GM21390 (cell line): ENCODE results near the gene RAMP2.
"Not testable (repeated sequence)": the region's sequence is repeated elsewhere in the genome, so short reads cannot be mapped to it uniquely, and the experiment has no call there.

ENCODE experiments used
- ATAC-seq: cut with Tn5 transposase; IDR thresholded peaks from one replicate; pipeline ENCODE4 v1.9.1; 2021; ENCODE audit not compliant: unreplicated experiment

RAMP2 gene, protein sequence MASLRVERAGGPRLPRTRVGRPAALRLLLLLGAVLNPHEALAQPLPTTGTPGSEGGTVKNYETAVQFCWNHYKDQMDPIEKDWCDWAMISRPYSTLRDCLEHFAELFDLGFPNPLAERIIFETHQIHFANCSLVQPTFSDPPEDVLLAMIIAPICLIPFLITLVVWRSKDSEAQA

DNA sequence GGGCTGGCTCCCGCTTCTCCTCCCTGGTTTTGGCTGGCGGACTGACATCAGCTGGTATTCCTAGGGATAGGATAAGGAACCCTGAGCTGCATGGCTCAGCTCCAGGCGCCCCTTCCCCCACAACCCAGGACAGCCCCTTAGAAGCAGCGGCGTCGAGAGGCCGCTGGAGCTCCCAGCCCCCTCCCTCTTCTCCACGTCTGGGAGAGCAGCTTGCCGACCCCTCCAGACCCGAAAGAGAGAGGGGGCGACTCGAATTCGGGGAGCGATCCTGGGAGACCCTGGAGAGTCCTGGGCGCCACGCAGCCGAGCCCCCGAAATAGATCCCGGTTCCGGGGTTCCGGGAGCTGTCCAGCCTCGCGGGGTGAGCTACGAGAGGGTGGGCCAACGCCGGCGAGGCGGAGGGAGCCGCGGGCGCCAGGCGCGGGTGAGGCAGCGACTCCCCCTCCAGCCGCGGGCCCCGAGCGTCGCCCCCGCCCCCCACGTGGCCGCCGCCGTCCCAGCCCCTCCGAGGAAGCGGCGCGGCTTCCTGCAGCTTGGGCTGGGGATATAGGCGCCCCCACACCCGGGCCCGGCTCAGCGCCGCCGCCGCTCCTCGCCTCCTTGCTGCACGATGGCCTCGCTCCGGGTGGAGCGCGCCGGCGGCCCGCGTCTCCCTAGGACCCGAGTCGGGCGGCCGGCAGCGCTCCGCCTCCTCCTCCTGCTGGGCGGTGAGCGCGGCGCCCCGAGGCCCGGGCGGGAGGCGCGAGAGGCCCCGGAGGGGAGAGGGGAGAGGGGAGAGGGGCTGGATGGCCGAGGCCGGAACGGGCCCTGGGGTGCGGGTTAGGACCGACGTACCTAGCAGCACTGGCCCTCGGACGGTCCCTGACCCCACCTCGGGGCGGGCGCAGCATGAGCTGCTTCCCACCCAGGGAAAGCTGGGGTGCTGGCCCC, at the start of gene RAMP2:
Gene RAMP2, plus strand, starts transcription at position 576 of the 930 bp plus-strand sequence. Its CDS starts 35 bp downstream, at position 611.
- no peak for ATAC-seq

DNA sequence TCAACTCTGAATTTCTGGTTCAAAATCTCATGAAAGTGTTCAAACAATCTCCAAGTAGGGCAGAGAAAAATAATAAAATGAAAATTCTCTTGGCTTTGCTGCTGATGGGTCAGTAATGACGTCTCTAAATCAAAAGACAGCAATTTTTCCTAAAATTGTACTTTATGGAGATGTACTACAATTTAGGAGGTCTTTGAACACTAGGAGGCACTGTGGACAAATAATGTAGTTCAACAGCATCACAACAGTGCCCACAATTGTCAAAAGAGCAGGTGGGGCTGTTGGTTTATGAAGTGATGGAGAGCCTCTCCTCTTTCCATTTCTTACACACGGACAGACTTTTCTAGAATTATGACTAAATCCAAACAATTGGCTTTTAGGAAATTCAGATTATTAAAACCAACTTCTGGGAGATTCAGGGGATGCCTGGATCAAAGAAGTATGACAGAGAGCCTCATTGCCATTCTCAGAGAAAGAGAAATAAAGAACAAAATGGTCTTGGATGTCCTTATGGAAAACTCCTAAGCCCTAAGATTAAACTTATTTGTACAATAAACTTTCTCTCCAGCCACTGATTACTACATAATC, 39.9 kb upstream of the RAMP2 start:
- no peak for ATAC-seq

DNA sequence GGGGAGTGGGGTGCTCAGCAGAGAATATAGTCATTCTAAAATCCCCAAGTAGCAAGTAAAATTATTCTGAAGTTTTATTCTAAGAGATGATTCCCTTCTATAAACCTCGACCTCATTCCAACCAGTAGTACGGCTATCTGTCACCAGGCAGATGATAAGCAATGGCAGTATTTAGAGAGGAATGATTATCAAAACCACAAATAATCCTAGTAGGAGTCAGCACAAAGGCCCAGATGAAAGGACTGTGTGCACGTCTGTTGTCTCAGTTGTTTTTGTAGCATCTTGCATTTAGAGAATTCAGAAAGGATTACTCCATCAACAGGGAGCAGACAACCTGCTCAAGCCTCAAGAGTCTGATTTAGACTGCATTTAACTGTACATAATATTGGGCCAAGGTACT, 37.4 kb upstream of the RAMP2 start:
- no peak for ATAC-seq

DNA sequence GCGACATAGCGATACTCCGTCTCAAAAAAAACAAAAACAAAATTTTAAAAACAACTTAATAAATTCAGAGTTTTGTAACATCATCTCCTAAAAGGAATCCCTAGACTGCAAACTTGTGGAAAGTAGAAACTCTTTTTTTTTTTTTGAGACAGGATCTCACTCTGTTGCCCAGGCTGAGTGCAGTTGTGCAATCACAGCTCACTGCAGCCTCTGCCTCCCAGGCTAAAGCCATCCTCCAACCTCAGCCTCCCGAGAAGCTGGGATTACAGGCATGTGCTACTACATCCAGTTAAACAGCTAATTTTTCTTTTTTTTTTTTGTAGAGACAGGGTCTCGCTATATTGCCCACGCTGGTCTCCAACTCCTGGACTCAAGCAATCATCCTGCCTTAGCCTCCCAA, 35.9 kb upstream of the RAMP2 start:
- ATAC-seq: no peak

DNA sequence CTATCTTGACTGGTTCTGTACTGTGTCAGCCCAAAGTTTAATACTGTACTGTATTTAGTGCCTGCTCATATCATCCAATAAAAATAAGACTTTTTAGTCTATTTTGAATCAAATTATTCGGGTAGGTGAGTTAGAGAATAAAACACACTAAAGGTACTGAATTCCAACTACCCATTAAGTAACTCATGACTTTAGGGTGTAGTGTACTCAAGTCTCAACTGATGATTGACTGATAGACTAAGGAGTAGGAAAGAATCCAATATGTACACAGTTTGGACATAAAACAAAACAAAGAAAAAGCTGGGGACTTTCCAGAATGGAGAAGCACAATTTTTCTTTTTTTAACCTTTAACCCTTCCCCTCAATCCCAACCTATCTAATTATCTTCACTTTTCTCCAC, 20.3 kb upstream of the RAMP2 start:
- no peak for ATAC-seq

DNA sequence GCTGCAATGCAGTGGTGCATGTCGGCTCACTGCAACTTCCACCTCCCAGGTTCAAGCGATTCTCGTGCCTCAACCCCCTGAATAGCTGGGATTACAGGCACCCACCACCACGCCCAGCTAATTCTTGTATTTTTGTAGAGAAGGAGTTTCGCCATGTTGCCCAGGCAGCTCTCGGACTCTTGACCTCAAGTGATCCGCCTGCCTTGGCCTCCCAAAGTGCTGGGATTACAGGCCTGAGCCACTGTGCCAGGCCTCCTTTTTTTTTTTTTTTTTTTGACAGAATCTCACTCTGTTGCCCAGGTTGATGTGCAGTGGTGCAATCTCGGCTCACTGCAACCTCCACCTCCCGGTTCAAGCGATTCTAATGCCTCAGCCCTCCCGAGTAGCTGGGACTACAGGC, 18.1 kb upstream of the RAMP2 start:
- ATAC-seq: not testable (repeated sequence)

DNA sequence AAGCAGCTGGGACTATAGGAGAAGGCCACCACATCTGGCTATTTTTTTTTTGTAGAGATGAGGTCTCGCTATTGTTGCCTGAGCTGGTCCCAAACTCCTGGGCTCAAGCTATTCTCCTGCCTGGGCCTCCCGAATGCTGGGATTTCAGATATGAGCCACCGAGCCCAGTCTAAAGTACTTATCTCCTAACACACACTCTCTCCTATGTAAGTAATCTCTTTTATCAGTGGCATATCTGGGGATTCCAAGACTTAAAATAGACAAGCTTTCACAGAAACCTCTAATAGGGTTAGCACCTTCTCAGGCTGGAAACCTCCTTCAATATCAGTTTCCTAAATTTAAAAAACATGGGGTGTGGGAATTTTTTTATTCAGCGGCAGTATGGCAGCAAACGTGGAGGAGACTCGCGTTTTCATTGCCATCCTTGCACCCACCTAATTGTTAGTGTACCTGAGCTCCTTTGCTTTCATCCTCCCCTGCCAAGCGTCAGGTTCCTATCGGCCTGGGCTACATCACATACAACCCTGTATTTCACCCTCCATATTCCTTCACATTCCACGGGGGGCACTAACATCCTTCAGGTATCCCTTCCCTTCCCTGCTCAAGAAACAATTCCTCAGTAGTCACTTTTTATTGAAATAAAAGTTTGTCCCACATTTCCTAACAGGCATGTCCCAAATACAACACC, 17.3 kb upstream of the RAMP2 start:
- ATAC-seq: no peak

DNA sequence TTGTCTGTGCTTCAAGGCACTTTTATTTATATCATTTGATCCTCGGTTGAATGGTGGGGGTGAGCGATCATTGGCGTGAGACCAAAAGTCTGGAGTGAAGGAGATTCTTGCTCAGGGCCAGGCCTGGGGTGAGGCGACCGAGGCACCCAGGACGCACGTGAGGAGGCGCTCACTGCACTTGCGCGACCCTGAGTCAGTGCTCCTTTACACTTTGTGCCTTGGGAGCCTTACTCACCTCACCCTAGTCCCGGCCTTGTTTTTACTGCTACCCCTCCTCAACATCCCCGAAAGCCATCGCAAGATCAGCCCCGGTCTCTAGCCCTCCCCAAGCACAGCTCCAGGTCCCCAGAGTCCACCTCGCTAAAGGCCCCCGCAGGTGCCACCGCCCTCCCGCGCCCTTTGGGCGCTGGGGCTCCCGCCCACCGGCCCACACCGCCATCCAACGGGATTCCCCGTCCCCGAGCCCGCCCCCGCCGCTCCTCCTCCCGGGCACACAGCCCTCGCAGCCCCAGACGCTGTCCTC, 16.7 kb upstream of the RAMP2 start:
- ATAC-seq: peak; percentile 52

DNA sequence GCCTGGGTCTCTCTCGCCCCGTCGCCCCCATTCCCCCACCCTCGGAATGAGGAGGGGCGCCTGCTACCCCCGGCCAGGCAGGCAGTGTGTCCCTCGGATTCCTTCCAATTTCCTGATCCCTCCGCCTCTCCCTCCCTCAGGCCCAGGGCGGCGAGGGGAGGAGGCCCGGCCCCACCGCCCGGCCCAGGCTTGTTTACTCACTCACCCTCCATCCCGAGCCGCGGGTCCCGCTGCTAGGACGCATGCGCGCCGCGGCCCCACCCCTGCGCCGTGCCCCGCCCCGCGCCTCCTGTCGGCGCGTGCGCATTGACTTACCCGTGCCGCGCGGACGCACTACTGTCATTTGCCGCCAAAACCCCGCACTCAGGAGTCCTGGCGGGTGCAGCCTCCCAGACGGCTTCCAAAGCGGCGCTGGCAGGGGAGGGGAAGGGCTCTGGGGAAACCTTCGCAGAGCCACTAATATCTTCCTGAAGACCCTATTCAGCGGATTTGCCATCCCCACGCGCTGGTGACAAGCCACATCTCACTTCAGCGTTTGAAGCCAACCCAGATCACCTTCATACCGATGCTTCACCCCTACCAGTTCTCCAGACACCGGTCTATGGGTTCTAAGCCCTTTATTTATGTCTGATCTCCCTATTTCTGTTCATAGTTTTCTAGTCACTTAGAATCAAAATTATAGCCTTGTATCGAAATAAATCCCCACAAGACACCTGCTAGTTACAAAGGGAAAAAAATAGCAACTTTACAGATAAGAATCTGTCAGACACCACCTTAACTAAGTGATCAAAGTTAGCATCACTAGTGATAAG, 16.0 kb upstream of the RAMP2 start, which contains the start of gene EZH1:
Gene EZH1, minus strand, starts transcription at position 235 of the 812 bp plus-strand sequence. CDS start 16,099 bp downstream, outside the sequence.
- ATAC-seq: peak; percentile 69

DNA sequence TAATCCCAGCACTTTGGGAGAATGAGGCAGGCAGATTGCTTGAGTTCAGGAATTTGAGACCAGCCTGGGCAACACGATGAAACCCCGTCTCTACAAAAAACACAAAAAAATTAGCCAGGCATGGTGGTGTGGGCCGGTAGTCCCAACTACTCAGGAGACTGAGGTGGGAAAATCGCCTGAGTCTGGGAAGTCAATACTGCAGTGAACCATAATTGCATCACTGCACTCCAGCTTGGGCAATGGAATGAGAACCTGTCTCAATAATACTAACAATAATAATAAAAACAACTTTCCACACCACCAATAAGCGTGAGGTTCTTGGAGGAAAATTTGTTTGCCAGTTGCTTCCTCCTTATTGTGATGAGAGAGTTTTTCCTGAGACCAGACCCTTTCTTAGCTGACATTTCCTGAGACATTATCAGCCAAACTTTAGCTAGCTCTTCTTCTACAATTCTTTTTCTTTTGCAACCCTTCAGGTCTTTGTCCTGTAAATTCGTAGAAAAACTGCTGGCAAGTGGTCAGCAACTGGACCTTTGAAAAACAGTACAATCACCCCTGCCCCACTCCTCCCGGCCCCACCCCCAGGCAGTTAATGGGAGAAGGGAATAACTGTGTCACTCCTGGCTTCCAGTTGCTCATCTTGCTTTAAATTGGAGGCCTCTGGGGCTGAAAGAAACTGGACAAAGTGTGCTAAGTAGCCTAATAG, 12.7 kb upstream of the RAMP2 start:
- no peak for ATAC-seq

DNA sequence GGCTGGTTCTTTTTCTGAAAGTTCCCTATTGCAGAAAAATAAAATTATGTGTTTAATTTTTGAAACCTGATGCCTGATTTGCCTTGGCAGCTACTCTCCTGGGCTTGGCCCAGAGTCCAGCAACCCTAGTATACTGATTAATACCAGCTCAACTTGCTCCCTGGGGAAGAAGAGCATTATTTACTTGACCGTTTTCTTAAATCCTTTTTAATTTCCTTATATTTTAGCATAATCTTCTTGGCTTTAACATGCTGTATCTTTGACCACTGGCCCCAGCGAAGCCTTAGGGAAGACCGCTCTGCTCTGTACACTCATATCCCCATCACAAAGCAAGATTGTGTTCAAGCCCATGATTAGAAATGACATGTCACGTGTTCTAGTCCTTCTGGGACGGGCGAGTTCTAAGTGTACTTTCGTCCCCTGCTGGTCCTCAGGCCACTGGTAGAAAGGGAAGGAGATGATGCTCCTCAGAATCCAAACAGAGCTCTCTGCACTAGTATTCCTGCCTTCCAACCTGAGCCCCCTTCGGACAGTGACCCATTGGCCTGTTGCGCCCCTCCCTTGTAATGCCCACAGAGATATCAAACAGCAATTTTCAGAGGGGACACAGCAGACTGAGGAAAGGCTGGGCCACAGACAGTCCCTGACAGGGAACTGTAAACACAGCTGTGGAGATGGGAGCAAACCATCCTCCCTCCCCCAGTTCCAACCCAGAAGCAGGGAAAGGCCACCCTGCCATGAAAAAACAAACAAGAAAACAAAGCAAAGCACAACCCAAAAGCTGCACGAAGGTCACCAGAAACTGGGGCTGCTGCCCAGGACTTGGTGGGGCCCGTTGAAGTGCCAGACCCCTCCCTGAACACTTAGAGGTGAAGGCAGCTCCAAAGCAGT, 11.9 kb upstream of the RAMP2 start:
- no peak for ATAC-seq

DNA sequence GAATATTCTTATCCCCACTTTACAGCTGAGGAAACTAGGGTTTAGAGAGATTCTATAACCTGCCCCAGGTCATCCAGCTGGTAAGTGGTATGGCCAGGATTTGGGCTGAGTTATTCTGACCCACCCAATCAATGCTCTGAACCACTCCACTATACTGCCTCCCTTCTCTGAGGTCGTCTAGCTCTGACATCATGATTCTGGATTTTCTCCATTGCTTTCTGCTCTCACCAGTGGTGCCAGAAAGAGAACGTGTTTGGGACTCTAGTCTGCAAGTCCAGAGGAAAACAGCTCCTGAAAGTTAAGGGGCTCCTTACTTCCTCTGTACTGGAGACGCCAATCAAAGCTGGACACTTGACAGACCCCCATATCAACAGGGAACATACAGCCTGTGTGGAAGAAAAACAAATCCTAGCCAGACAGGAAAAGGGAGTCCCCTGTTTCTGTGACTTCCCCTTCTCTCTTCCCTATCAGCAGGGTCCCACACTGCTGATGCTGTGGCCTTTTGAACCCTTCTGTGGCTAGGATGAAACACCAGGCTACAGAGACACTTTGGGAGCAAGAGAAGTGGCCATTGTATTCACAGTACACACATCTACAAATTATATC, 10.2 kb upstream of the RAMP2 start:
- ATAC-seq: no peak

DNA sequence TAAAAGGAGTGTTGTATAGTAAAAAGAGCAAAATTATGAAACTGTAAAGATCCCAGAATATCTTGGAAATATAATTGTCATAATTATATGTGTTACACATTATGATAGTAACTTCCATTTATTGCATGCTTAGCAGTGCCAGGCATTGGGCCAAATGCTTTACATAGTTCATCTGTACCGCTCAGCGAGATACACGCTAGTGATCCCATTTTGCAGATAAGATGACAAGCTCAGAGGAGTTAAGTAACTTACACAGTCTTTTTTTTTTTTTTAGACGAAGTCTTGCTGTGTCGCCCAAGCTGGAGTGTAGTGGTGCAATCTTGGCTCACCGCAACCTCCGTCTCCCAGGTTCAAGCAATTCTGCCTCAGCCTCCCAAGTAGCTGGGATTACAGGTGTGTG, 9.4 kb upstream of the RAMP2 start:
- no peak for ATAC-seq

DNA sequence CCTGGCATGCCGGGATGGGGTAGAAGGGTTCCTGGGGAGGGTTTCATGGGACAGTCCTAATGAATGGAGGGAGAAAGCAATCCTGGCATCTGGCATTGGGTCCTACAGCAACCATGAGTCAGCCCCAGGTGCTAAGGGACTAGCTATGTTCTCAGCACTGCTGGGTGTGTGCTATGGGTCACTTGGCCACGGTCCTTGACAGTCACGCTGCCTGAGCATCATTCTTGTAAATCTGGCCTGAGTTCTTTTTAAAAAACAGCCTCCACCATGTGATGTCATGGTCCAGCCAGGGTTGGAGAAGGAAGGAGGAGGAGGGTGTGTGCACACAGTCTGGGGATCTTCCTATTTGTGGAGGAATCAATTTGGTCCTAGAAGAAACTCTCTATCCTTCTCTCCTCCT, 6.2 kb upstream of the RAMP2 start:
- ATAC-seq: no peak

DNA sequence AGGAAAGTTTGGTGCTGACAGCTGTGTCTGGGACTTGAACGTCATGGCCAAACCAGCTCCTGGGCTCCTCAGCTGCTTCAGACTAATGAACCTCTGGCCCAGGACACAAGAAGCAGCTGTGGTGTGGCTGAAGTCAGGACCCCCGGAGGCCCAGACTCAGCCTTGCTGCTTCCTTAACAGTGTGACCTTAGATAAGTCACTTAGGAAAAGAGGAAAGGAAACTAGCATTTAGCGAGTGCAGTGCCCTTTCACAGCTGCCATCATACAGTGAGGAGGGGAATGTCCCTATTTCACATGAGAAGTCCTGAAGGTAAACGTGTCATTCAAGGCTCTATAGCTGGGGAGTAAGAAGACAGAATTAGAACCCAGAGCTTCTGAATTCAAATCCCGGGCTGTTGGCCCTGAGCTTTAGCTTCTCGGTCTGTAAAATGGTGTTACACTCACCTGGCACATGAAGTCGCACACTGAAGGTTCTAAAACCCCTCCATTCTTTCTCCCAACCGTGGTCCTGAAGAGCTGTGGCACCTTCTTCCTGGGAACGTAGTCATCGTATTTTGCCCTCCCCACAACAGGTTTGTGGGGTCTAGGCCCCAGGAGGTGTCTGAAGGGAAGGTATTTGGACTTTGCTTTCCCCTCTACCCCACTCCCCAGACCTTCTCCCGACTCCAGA, 910 bp upstream of the RAMP2 start:
- ATAC-seq: no peak

DNA sequence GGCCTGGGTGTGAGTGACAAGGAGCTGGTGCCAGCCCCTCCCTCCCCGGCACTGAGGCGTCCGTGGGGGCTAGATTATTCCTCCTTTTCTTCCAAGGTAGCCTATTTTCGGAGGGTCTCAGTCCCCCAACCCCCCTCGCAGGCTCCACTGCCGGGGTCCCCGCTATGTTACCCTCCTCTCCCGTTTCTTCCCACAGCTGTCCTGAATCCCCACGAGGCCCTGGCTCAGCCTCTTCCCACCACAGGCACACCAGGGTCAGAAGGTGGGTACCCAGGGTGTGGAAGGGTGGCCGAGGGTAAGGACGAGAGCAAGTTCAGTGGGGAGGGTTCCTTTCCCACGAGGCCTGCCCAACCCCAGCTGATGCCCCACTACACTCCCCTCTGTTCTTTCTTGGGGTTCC, 611 bp downstream of the RAMP2 start:
- no peak for ATAC-seq

DNA sequence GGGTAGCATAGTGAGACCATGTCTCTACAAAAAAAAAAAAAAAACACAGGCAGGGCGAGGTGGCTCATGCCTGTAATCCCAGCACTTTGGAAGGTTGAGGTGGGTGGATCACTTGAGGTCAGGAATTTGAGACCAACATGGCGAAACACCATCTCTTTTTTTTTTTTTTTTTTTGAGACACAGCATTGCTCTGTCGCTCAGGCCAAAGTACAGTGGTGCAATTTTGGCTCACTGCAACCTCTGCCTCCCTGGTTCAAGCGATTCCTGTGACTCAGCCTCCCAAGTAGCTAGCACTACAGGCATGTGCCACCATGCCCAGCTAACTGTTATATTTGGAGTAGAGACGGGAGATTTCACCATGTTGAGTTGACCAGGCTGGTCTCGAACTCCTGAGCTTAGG, 5.1 kb downstream of the RAMP2 start:
- ATAC-seq: no peak

DNA sequence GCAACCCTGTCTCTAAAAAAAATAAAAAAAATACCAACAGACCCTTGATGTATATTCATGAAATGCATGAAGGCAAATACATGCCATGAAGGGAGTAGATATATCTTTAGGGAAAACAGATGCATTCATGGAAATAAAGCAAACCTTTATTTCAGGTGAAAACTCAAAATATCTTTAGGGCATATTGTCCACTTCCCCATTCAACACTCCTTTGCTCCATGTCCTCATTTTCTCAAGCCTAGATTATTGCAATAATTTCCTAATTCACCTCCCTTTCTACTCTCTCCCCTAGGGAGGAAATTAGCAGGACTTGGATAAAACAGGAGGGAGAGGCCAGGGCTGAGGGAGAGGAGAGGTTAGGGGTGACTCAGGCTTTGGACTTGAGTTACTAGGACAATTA, 6.5 kb downstream of the RAMP2 start:
- ATAC-seq: no peak
